PC-3 (cell line): ENCODE results near the gene RPL3. TPM values are rescaled to one million over a fixed set of nuclear protein-coding genes. Genes with fewer than 3 reads are reported as not detected.

Experiments
- ATAC-seq: fragments of 200-7000 bp; cut with Tn5 transposase; 2 replicates; pipeline ENCODE4 v1.9.1; 2020; ENCODE audit warnings: mild to moderate bottlenecking, moderate library complexity
- BruUV-seq: library from RNA; stranded (reverse); fragments of 400-500 nt; replicated peaks from 2 replicates; lab custom pipeline; 2021; lab: Mats Ljungman, UMichigan
- CTCF ChIA-PET: fragments of 300-600 bp; sonication (Branson Sonifier 250); formaldehyde crosslinking; loops from one replicate; lab custom pipeline; 2022; ENCODE audit warnings: antibody characterized with exemption; lab: Charles Lee
- POLR2A ChIA-PET: fragments of 300-600 bp; sonication (Branson Sonifier 250); formaldehyde crosslinking; loops from one replicate; lab custom pipeline; 2022; ENCODE audit warnings: antibody characterized with exemption; ENCODE audit not compliant: unreplicated experiment; lab: Charles Lee
- DNase-seq: peaks from one replicate; pipeline ENCODE4 v3.0.0-alpha.2; 2015
- H2AFZ ChIP-seq: fragments of 300-600 bp; sonication (generic); 2 replicates; pipeline ENCODE4 v1.6.0; 2016; ENCODE audit warnings: antibody characterized with exemption, low read length
- H3F3A ChIP-seq: fragments of 300-600 bp; sonication (generic); one replicate; pipeline ENCODE4 v1.6.0; 2017; ENCODE audit warnings: antibody characterized with exemption, low read length, control low read depth, mild to moderate bottlenecking; ENCODE audit not compliant: unreplicated experiment
- H3K27ac ChIP-seq: fragments of 300-600 bp; sonication (generic); 2 replicates; pipeline ENCODE4 v1.5.1; 2016; ENCODE audit warnings: mild to moderate bottlenecking, low read length
- H3K27me3 ChIP-seq: fragments of 300-600 bp; sonication (generic); 2 replicates; pipeline ENCODE4 v1.6.1; 2016; ENCODE audit warnings: low read length, mixed read lengths
- H3K36me3 ChIP-seq: fragments of 300-600 bp; sonication (generic); 2 replicates; pipeline ENCODE4 v1.6.1; 2016; ENCODE audit warnings: low read depth, mixed run types, low read length, mixed read lengths
- H3K4me1 ChIP-seq: fragments of 300-600 bp; sonication (generic); 2 replicates; pipeline ENCODE4 v1.5.1; 2016; ENCODE audit warnings: low read length; ENCODE audit not compliant: insufficient read depth
- H3K4me2 ChIP-seq: fragments of 300-600 bp; sonication (generic); 2 replicates; pipeline ENCODE4 v1.6.0; 2016; ENCODE audit warnings: low read length
- H3K4me3 ChIP-seq: fragments of 300-600 bp; sonication (generic); 2 replicates; pipeline ENCODE4 v1.5.1; 2016; ENCODE audit warnings: mild to moderate bottlenecking, low read length, mixed read lengths
- H3K79me2 ChIP-seq: fragments of 300-600 bp; sonication (generic); 2 replicates; pipeline ENCODE4 v1.6.1; 2017; ENCODE audit warnings: low read length, mixed read lengths
- H3K9ac ChIP-seq: fragments of 300-600 bp; sonication (generic); 2 replicates; pipeline ENCODE4 v1.6.0; 2016; ENCODE audit warnings: mild to moderate bottlenecking, low read length
- H3K9me2 ChIP-seq: fragments of 300-600 bp; sonication (generic); replicated peaks from 2 replicates; pipeline ENCODE4 v1.6.1; 2016; ENCODE audit warnings: mixed run types, low read length, mixed read lengths
- H3K9me3 ChIP-seq: fragments of 300-600 bp; sonication (generic); 2 replicates; pipeline ENCODE4 v1.6.1; 2016; ENCODE audit warnings: low read length, mixed read lengths
- H4K20me1 ChIP-seq: fragments of 300-600 bp; sonication (generic); 2 replicates; pipeline ENCODE4 v1.6.1; 2016; ENCODE audit warnings: low read length, mixed read lengths
- EZH2 ChIP-seq: fragments of 300-600 bp; sonication (generic); IDR thresholded peaks from one replicate; pipeline ENCODE4 v1.6.1; 2017; ENCODE audit warnings: antibody characterized with exemption, mild to moderate bottlenecking, low read length; ENCODE audit not compliant: unreplicated experiment
- EZH2phosphoT487 ChIP-seq: fragments of 300-600 bp; sonication (generic); IDR thresholded peaks from 2 replicates; pipeline ENCODE4 v1.6.1; 2018; ENCODE audit warnings: mild to moderate bottlenecking, antibody characterized with exemption, low read length, borderline replicate concordance
- intact Hi-C: fragments of 100-400 bp; cut with micrococcal nuclease; formaldehyde crosslinking; loops from 2 replicates; pipeline ENCODE4 v1.9.0; 2023
- total RNA-seq: library from RNA; depleted of rRNA; stranded (reverse); fragments of >200 nt; gene quantifications from 2 replicates; pipeline ENCODE4 v1.2.3, GENCODE V29; 2014
- TF ChIP-seq, protein P1 (sequence below): fragments of 300-600 bp; sonication (generic); conservative IDR thresholded peaks from 2 replicates; pipeline ENCODE4 v1.5.1; 2017; ENCODE audit warnings: antibody characterized with exemption, low read depth, mild to moderate bottlenecking, low read length

RPL3 gene
- total RNA-seq, 1 experiment from 2014 or later: 1,363 TPM

GRCh38 chr22:39289533-39289932 is 29.9 kb downstream of the RPL3 start:
- peaks cover 41% of the 10 kb centered on the region for H3K4me1 ChIP-seq
- H3K9me3 ChIP-seq: no peaks in the 10 kb centered on the region
- no peak overlapping the region for H3K27ac ChIP-seq
- no peaks in the 10 kb centered on the region for H3K27me3 ChIP-seq
- H3K9me2 ChIP-seq: no peaks in the 10 kb centered on the region
- no peak overlapping the region for H2AFZ ChIP-seq
- POLR2A ChIA-PET: no interaction called here
- TF ChIP-seq, protein P1, sequence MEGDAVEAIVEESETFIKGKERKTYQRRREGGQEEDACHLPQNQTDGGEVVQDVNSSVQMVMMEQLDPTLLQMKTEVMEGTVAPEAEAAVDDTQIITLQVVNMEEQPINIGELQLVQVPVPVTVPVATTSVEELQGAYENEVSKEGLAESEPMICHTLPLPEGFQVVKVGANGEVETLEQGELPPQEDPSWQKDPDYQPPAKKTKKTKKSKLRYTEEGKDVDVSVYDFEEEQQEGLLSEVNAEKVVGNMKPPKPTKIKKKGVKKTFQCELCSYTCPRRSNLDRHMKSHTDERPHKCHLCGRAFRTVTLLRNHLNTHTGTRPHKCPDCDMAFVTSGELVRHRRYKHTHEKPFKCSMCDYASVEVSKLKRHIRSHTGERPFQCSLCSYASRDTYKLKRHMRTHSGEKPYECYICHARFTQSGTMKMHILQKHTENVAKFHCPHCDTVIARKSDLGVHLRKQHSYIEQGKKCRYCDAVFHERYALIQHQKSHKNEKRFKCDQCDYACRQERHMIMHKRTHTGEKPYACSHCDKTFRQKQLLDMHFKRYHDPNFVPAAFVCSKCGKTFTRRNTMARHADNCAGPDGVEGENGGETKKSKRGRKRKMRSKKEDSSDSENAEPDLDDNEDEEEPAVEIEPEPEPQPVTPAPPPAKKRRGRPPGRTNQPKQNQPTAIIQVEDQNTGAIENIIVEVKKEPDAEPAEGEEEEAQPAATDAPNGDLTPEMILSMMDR: no peak
- TF ChIP-seq EZH2phosphoT487: no peak
- no peak for TF ChIP-seq EZH2
- no peaks in the 10 kb centered on the region for H4K20me1 ChIP-seq
- H3K9ac ChIP-seq: no peak overlapping the region
- intact Hi-C loops: no loop called here
- no peaks in the 10 kb centered on the region for H3F3A ChIP-seq
- CTCF ChIA-PET: no interaction called here
- H3K4me3 ChIP-seq: no peak overlapping the region
- no peaks in the 10 kb centered on the region for H3K79me2 ChIP-seq
- no peak overlapping the region for H3K4me2 ChIP-seq
- ATAC-seq (no peak), DNase-seq (no peak)
- BruUV-seq: no TSS peak
- no peaks in the 10 kb centered on the region for H3K36me3 ChIP-seq

DNA sequence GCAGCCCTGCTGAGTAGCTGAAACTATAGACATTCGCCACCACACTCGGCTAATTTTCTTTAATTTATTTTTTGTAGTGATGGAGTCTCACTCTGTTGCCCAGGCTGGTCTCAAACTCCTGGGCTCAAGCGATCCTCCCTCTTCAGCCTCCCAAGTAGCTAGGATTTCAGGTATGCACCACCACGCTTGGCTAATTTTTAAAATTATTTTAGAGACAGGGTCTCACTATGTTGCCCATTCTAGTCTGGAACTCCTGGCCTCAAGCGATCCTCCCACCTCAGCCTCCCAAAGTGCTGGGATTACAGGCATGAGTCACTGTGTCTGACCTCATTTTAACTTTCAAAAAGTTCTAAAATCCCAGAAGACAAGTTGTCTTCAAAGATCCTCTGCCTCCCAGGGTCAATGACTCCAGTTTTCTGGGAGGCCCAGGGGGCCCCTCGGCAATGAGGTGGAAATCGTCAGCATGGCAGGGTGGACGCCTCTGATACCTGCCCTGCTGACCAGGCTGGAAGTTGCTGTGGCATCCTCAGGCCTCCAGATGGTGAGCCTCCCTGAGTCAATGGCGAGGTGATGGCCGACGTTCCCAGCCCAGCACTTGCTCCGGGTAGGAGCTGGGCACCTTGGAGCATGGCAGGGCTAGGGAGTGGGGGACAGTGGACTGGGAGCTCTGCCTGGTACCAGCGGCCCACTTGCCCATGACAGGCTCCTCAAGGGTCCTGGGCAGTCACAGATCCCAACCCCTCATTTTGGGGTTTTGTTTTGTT is 31.1 kb downstream of the RPL3 start:
- H2AFZ ChIP-seq: no peak overlapping the region
- no peaks in the 10 kb centered on the region for H3K79me2 ChIP-seq
- intact Hi-C loops: no loop called here
- H3K9me3 ChIP-seq: no peaks in the 10 kb centered on the region
- H3K36me3 ChIP-seq: no peaks in the 10 kb centered on the region
- no peak overlapping the region for H3K4me3 ChIP-seq
- BruUV-seq: no TSS peak
- CTCF ChIA-PET: no interaction called here
- POLR2A ChIA-PET: no interaction called here
- H3K9me2 ChIP-seq: no peaks in the 10 kb centered on the region
- H3F3A ChIP-seq: no peaks in the 10 kb centered on the region
- no peaks in the 10 kb centered on the region for H4K20me1 ChIP-seq
- ATAC-seq (no peak), DNase-seq (no peak)
- H3K27ac ChIP-seq: no peak overlapping the region
- H3K4me1 ChIP-seq: peaks cover 43% of the 10 kb centered on the region
- H3K4me2 ChIP-seq: no peak overlapping the region
- no peak for TF ChIP-seq EZH2phosphoT487
- TF ChIP-seq, protein P1: no peak
- no peak for TF ChIP-seq EZH2
- H3K9ac ChIP-seq: no peak overlapping the region
- no peaks in the 10 kb centered on the region for H3K27me3 ChIP-seq

GRCh38 chr22:39287076-39287725 is 32.2 kb downstream of the RPL3 start:
- H3K9me2 ChIP-seq: no peaks in the 10 kb centered on the region
- H3K79me2 ChIP-seq: no peaks in the 10 kb centered on the region
- no peak overlapping the region for H2AFZ ChIP-seq
- CTCF ChIA-PET: no interaction called here
- TF ChIP-seq EZH2phosphoT487 (no peak), EZH2 (no peak)
- TF ChIP-seq, protein P1: no peak
- DNase-seq (no peak), ATAC-seq (no peak)
- H4K20me1 ChIP-seq: no peaks in the 10 kb centered on the region
- H3K27ac ChIP-seq: no peak overlapping the region
- H3K27me3 ChIP-seq: no peaks in the 10 kb centered on the region
- no peaks in the 10 kb centered on the region for H3K9me3 ChIP-seq
- intact Hi-C loops: no loop called here
- no peaks in the 10 kb centered on the region for H3F3A ChIP-seq
- peaks cover 43% of the 10 kb centered on the region for H3K4me1 ChIP-seq
- H3K36me3 ChIP-seq: no peaks in the 10 kb centered on the region
- H3K4me2 ChIP-seq: no peak overlapping the region
- POLR2A ChIA-PET: no interaction called here
- H3K9ac ChIP-seq: no peak overlapping the region
- no peak overlapping the region for H3K4me3 ChIP-seq
- no TSS peak for BruUV-seq
